ENCODE measurements around the gene CCNL2.

The CCNL2 gene

GRCh38 chr1:1353389-1354151, 45.6 kb downstream of the CCNL2 start:
- DNase-seq, result no peak

- no peak for DNase-seq
Measured at GRCh38 chr1:1352786-1353388, 46.2 kb downstream of the CCNL2 start.

GRCh38 chr1:1351511-1352427, 47.4 kb downstream of the CCNL2 start:
- no peak for DNase-seq

GRCh38 chr1:1349256-1350012, 49.7 kb downstream of the CCNL2 start, which contains the start of gene DVL1:
Gene DVL1, minus strand, starts transcription at chr1:1349418. Its CDS starts 353 bp downstream, at chr1:1349065.
- no peak for DNase-seq

- no peak for DNase-seq
Measured at GRCh38 chr1:1348420-1349255, 50.5 kb downstream of the CCNL2 start.

- no peak for DNase-seq
Measured at GRCh38 chr1:1347663-1348419, 51.3 kb downstream of the CCNL2 start.

GRCh38 chr1:1347026-1347595, 52.0 kb downstream of the CCNL2 start:
- no peak for DNase-seq

GRCh38 chr1:1346501-1346890, 52.6 kb downstream of the CCNL2 start:
- no peak for DNase-seq

GRCh38 chr1:1345860-1346500, 53.2 kb downstream of the CCNL2 start:
- no peak for DNase-seq

GRCh38 chr1:1345384-1345783, 53.8 kb downstream of the CCNL2 start:
- no peak for DNase-seq

GRCh38 chr1:1344655-1345361, 54.3 kb downstream of the CCNL2 start:
- no peak for DNase-seq

- no peak for DNase-seq
Measured at GRCh38 chr1:1343811-1344421, 55.2 kb downstream of the CCNL2 start.

- DNase-seq, result no peak
Measured at GRCh38 chr1:1342584-1343115, 56.5 kb downstream of the CCNL2 start.

GRCh38 chr1:1342061-1342562, 57.0 kb downstream of the CCNL2 start:
- no peak for DNase-seq

- DNase-seq, result no peak
Measured at GRCh38 chr1:1341549-1342021, 57.5 kb downstream of the CCNL2 start.

- no peak for DNase-seq
Measured at GRCh38 chr1:1340791-1341548, 58.2 kb downstream of the CCNL2 start.

GRCh38 chr1:1340185-1340584, 59.0 kb downstream of the CCNL2 start:
- no peak for DNase-seq

GRCh38 chr1:1338278-1338677, 60.9 kb downstream of the CCNL2 start:
- no peak for DNase-seq
